HepG2 (cell line): ENCODE measurements around the gene PDGFA. TPM values are rescaled to one million over a fixed set of nuclear protein-coding genes. Genes with fewer than 3 reads are reported as not detected.

Experiments
- ATAC-seq: fragments of 200-7000 bp; cut with Tn5 transposase; 3 replicates; pipeline ENCODE4 v1.9.1; 2020; ENCODE audit warnings: mild to moderate bottlenecking, moderate library complexity
- BruUV-seq: library from RNA; stranded (reverse); fragments of 400-500 nt; replicated peaks from 2 replicates; lab custom pipeline; 2021; lab: Mats Ljungman, UMichigan
- CTCF ChIA-PET: fragments of 300-600 bp; formaldehyde crosslinking; extraction: SDS; loops from one replicate; lab custom pipeline; 2021; ENCODE audit warnings: low total read pairs, inconsistent platforms, low intra/inter-chr PET ratio; lab: Yijun Ruan, JAX
- POLR2A ChIA-PET: fragments of 350-600 bp; sonication (Branson Sonifier 250); formaldehyde crosslinking; loops from one replicate; lab custom pipeline; 2020; ENCODE audit warnings: antibody characterized with exemption, inconsistent platforms; lab: Yijun Ruan, JAX
- DNase-seq: peaks from one replicate; pipeline ENCODE4 v3.0.0-alpha.2; 2015; ENCODE audit warnings: low spot score
- FAIRE-seq: peaks from 3 replicates; lab custom pipeline; 2011; peaks lifted over from hg19 to GRCh38; lab: Jason Lieb, UNC
- H2AFZ ChIP-seq: one replicate; pipeline ENCODE4 v1.6.1; 2011; ENCODE audit warnings: low read length, inconsistent platforms
- H3K27ac ChIP-seq: fragments of 300-600 bp; 3 replicates; pipeline ENCODE4 v1.8.0; 2011; ENCODE audit warnings: mixed run types, mild to moderate bottlenecking, mixed read lengths, low read length, inconsistent platforms; ENCODE audit not compliant: insufficient read depth; ENCODE audit errors: extremely low read length
- H3K27me3 ChIP-seq, 2 experiments: fragments of 200-600 bp in 1 of 2; 2 replicates in 1 of 2; 3 replicates in 1 of 2; pipeline versions ENCODE4 v1.6.0 to v1.8.0; 2011; ENCODE audit warnings: low read length in 2 of 2, mild to moderate bottlenecking in 2 of 2, moderate library complexity in 2 of 2, inconsistent platforms in 1 of 2; ENCODE audit not compliant: insufficient read depth in 2 of 2, control insufficient read depth in 1 of 2
- H3K36me3 ChIP-seq, 2 experiments: fragments of 200-600 bp in 1 of 2; replicated peaks in 1 of 2; 2 replicates in 1 of 2; 3 replicates in 1 of 2; pipeline versions ENCODE4 v1.5.1 to v1.8.0; 2011; ENCODE audit warnings: low read length in 2 of 2, inconsistent platforms in 1 of 2; ENCODE audit not compliant: insufficient read depth in 2 of 2, control insufficient read depth in 1 of 2
- H3K4me1 ChIP-seq: 2 replicates; pipeline ENCODE4 v1.5.1; 2012; ENCODE audit warnings: low read length, inconsistent platforms; ENCODE audit not compliant: insufficient read depth
- H3K4me2 ChIP-seq: 2 replicates; pipeline ENCODE4 v1.6.0; 2011; ENCODE audit warnings: low read depth, low read length, inconsistent platforms
- H3K4me3 ChIP-seq, 3 experiments: fragments of 200-600 bp in 1 of 3; sonication (generic), shearing (Covaris generic) in 1 of 3; replicated peaks in 1 of 3; 2 replicates each; pipeline ENCODE4 v1.5.1; 2011 to 2016; ENCODE audit warnings: low read length in 3 of 3, inconsistent platforms in 2 of 3, low read depth in 2 of 3, mild to moderate bottlenecking in 2 of 3, control low read depth in 1 of 3, mixed read lengths in 1 of 3; ENCODE audit not compliant: insufficient read depth in 1 of 3
- H3K79me2 ChIP-seq: one replicate; pipeline ENCODE4 v1.6.1; 2011; ENCODE audit warnings: low read length, inconsistent platforms; ENCODE audit not compliant: insufficient read depth
- H3K9ac ChIP-seq: 2 replicates; pipeline ENCODE4 v1.6.0; 2011; ENCODE audit warnings: mild to moderate bottlenecking, low read depth, low read length, inconsistent platforms; ENCODE audit not compliant: insufficient read depth
- H3K9me3 ChIP-seq: 2 replicates; pipeline ENCODE4 v1.5.1; 2012; ENCODE audit warnings: mild to moderate bottlenecking, low read length
- H4K20me1 ChIP-seq: 2 replicates; pipeline ENCODE4 v1.6.0; 2011; ENCODE audit warnings: inconsistent platforms, mild to moderate bottlenecking, low read length, moderate library complexity; ENCODE audit not compliant: insufficient read depth
- KIAA2018 ChIP-seq: sonication (generic); formaldehyde crosslinking; IDR thresholded peaks from 2 replicates; pipeline ENCODE4 v1.5.0; 2020; ENCODE audit warnings: mild to moderate bottlenecking, missing genetic modification reagents, borderline replicate concordance
- PRDM4 ChIP-seq: sonication (generic); formaldehyde crosslinking; IDR thresholded peaks from 2 replicates; pipeline ENCODE4 v1.9.0; 2021; ENCODE audit warnings: missing genetic modification reagents, borderline replicate concordance
- RARA ChIP-seq: IDR thresholded peaks from 2 replicates; pipeline ENCODE4 v1.6.1; 2016; ENCODE audit warnings: missing genetic modification reagents, missing compliant biosample characterization
- YEATS2 ChIP-seq: sonication (generic); formaldehyde crosslinking; IDR thresholded peaks from 2 replicates; pipeline ENCODE4 v1.4.0; 2020; ENCODE audit warnings: missing genetic modification reagents, borderline replicate concordance
- ZBTB10 ChIP-seq: sonication (generic); formaldehyde crosslinking; IDR thresholded peaks from 2 replicates; pipeline ENCODE4 v1.4.0; 2020; ENCODE audit warnings: missing genetic modification reagents, borderline replicate concordance
- ZNF12 ChIP-seq: sonication (generic); formaldehyde crosslinking; IDR thresholded peaks from 2 replicates; pipeline ENCODE4 v1.5.0; 2020; ENCODE audit warnings: missing genetic modification reagents
- ZNF30 ChIP-seq: sonication (generic); formaldehyde crosslinking; IDR thresholded peaks from 2 replicates; pipeline ENCODE4 v1.5.0; 2020; ENCODE audit warnings: mild to moderate bottlenecking, missing genetic modification reagents
- ZNF672 ChIP-seq: sonication (generic); formaldehyde crosslinking; IDR thresholded peaks from 2 replicates; pipeline ENCODE4 v1.8.1; 2022; ENCODE audit warnings: missing genetic modification reagents
- WGBS: methylation state at CpG from one replicate; pipeline ENCODE4 v1.1.6; 2017; ENCODE audit warnings: low lambda C conversion rate; 5-methylcytosine and 5-hydroxymethylcytosine counted together
- in situ Hi-C: cut with HindIII; loops from 2 replicates; pipeline ENCODE4 v1.10.0; 2017; ENCODE audit warnings: low pct_unique_long_range_greater_than_20kb; ENCODE audit not compliant: extremely low pct_ligation_motif_present
- intact Hi-C: fragments of 100-400 bp; cut with micrococcal nuclease; formaldehyde crosslinking; loops from one replicate; pipeline ENCODE4 v1.10.0; 2022; ENCODE audit not compliant: unreplicated experiment
- polyA plus RNA-seq, 8 experiments: library from polyadenylated mRNA; depleted of rRNA in 3 of 8; stranded (reverse) in 7 of 8; unstranded in 1 of 8; fragments of >200 nt; fragmentation: Illumina TruSeq in 4 of 8; extraction: Trizol in 4 of 8; gene quantifications; 2 replicates each; pipeline versions ENCODE4 v1.2.1 to v1.2.3, GENCODE V29; 2011 to 2016; ENCODE audit warnings: low read depth in 4 of 8, missing spikeins in 1 of 8, mixed read lengths in 1 of 8; ENCODE audit not compliant: insufficient read depth in 1 of 8
- total RNA-seq, 5 experiments: library from RNA; depleted of rRNA; stranded (reverse); fragments of >200 nt; fragmentation: Illumina TruSeq; extraction: Trizol; gene quantifications; 2 replicates each; pipeline ENCODE4 v1.2.3, GENCODE V29; 2016; ENCODE audit warnings: low read depth in 1 of 5

PDGFA gene
- total and polyA plus RNA-seq, 2 of the 13 experiments (the other 11 are each of a cell fraction or from before 2014, with no cell fraction given), result 1.5 to 3.4 TPM

DNA sequence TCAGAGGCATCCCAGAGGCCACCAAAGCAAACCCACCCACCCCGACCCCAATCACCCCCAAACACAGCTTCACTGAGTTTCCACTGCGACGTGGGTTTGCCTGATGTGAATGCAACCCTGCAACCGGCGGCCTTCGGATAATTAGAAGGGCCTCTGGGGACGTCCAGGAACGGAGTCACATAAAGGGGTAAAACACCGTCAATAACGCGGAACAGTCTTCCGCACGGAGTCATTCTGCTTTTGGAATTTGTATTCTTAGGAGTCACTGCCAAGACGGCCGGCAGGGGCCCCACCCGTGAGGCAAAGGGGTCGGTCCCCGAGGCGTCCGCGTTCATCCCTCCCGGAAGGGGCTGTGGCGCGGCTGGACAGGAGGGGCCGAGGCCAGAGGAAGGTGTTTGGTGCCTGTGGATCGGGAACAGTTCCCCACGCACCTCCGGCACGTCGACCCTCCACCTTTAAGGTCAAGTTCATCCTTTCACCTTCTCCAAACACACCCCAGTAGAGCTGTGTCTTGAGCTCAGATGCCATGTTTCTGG, 36.7 kb upstream of the PDGFA start:
- Histone ChIP-seq H3K9ac (no peak overlapping the region), H3K4me2 (no peak overlapping the region), H3K9me3 (no peaks in the 10 kb centered on the region), H3K4me1 (peaks cover 22% of the 10 kb centered on the region), H3K36me3 (no peaks in the 10 kb centered on the region), H3K4me3 (no peak overlapping the region), H3K79me2 (no peaks in the 10 kb centered on the region)
- intact Hi-C loops (no loop called here), in situ Hi-C loops (no loop called here)
- TF ChIP-seq YEATS2 (CRISPR knock-in tag), result no peak
- TF ChIP-seq ZNF30 (CRISPR knock-in tag), result no peak
- TF ChIP-seq ZNF672 (CRISPR knock-in tag), result no peak
- TF ChIP-seq ZBTB10 (CRISPR knock-in tag), result no peak
- no peak for TF ChIP-seq RARA (CRISPR knock-in tag)
- no peak for TF ChIP-seq ZNF12 (CRISPR knock-in tag)
- no peak for TF ChIP-seq PRDM4
- no peak for TF ChIP-seq KIAA2018 (CRISPR knock-in tag)
- TF ChIP-seq, all 625 proteins: peak for 0
- DNase-seq, result no peak
- Histone ChIP-seq H3K27me3 (no peaks in the 10 kb centered on the region), H4K20me1 (no peaks in the 10 kb centered on the region), H3K27ac (no peak overlapping the region), H2AFZ (no peak overlapping the region)
- FAIRE-seq, result no peak
- no TSS peak for BruUV-seq
- no peak for ATAC-seq
- WGBS, result 93% methylated on average over 29 of the region's 30 CpGs
- ChIA-PET CTCF (no interaction called here), POLR2A (no interaction called here)
